Measurements from ENCODE around the gene ATP6AP2. TPM values are rescaled to one million over a fixed set of nuclear protein-coding genes. Genes with fewer than 3 reads are reported as not detected.

Gene ATP6AP2
- total and polyA plus RNA-seq, 2 of the 13 experiments (the other 11 are each of a cell fraction or from before 2014, with no cell fraction given), result 55.6 to 108 TPM

DNA sequence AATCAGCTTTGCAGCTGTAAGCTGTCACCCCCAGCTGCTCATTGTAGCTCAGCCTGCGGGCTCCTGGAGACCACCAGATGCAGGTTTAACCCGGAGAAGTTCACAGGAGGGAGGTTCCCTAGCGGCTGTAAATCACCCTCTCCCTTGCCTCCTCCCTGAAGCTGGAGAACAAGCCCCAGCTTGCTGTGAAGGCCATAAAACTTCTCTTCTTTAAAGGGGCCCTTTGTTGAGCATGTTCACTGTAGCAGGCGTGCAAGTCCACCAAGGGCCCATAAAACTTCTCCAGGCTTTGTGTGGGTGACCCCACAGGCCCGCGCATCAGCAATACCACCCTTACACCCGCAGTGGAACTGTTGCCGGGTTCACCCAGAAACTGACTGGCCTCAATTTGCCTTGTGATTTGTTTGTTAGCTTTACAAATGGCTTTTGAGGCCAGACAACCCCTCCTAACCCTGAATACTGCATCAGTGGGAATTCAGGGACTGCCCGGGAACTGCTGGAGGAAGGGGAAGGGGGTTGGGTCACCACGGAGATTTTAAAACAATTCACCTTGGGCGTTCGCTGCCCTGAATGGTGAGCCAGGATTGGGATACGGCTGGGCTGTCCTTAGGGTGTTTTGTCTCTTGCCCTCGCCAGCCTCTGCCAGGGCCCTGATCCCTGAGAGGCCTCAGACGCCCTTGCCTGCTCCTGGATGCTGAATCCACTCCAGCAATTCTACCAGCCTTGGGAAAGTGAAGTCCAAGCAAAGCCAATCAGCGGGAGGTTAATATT is 49.5 kb upstream of the ATP6AP2 start:
- peak overlapping the region; percentile 38; the same call in 1 of the 2 replicates for H3K4me2 ChIP-seq (ENCODE audit: low read depth, low read length)
- H3K27me3 ChIP-seq (ENCODE audit: control insufficient read depth in 1 of 2, insufficient read depth in 2 of 2, low read length in 2 of 2), result no peaks in the 10 kb centered on the region
- H3K27ac ChIP-seq (ENCODE audit: extremely low read length, insufficient read depth, low read length), result no peak overlapping the region
- no peak overlapping the region for H2AFZ ChIP-seq (ENCODE audit: low read length)
- H3K9ac ChIP-seq (ENCODE audit: insufficient read depth, low read depth, low read length), result no peak overlapping the region
- H4K20me1 ChIP-seq (ENCODE audit: insufficient read depth, low read length), result no peaks in the 10 kb centered on the region
- H3K36me3 ChIP-seq (replicated peaks in 1 of 2; ENCODE audit: control insufficient read depth in 1 of 2, insufficient read depth in 2 of 2, low read length in 2 of 2), result no peaks in the 10 kb centered on the region
- no peak overlapping the region for H3K4me3 ChIP-seq (replicated peaks in 1 of 3; ENCODE audit: insufficient read depth in 1 of 3, low read depth in 2 of 3, low read length in 3 of 3)
- H3K9me3 ChIP-seq (ENCODE audit: low read length), result no peaks in the 10 kb centered on the region
- no peaks in the 10 kb centered on the region for H3K79me2 ChIP-seq (ENCODE audit: insufficient read depth, low read length)
- intact Hi-C loops (cut with micrococcal nuclease; ENCODE audit: unreplicated experiment), result no loop called here
- POLR2A ChIA-PET, result no interaction called here
- ATAC-seq (no peak), FAIRE-seq (no peak), DNase-seq (ENCODE audit: low spot score) (no peak)
- peaks cover 16% of the 10 kb centered on the region for H3K4me1 ChIP-seq (ENCODE audit: insufficient read depth, low read length)
- BruUV-seq (replicated peaks), result no TSS peak
- CTCF ChIA-PET (ENCODE audit: low intra/inter-chr PET ratio, low total read pairs), result no interaction called here
- peak; percentile 80 for TF ChIP-seq PRDM15 (CRISPR knock-in tag; IDR thresholded peaks at IDR 0.05)
- no peak for TF ChIP-seq DNMT3B (CRISPR knock-in tag; conservative IDR thresholded peaks at IDR 0.05)
- TF ChIP-seq, protein P1, sequence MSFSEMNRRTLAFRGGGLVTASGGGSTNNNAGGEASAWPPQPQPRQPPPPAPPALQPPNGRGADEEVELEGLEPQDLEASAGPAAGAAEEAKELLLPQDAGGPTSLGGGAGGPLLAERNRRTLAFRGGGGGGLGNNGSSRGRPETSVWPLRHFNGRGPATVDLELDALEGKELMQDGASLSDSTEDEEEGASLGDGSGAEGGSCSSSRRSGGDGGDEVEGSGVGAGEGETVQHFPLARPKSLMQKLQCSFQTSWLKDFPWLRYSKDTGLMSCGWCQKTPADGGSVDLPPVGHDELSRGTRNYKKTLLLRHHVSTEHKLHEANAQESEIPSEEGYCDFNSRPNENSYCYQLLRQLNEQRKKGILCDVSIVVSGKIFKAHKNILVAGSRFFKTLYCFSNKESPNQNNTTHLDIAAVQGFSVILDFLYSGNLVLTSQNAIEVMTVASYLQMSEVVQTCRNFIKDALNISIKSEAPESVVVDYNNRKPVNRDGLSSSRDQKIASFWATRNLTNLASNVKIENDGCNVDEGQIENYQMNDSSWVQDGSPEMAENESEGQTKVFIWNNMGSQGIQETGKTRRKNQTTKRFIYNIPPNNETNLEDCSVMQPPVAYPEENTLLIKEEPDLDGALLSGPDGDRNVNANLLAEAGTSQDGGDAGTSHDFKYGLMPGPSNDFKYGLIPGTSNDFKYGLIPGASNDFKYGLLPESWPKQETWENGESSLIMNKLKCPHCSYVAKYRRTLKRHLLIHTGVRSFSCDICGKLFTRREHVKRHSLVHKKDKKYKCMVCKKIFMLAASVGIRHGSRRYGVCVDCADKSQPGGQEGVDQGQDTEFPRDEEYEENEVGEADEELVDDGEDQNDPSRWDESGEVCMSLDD (CRISPR knock-in tag; IDR thresholded peaks at IDR 0.05; ENCODE audit: borderline replicate concordance), result no peak
- TF ChIP-seq ZNF556 (CRISPR knock-in tag; IDR thresholded peaks at IDR 0.05; ENCODE audit: borderline replicate concordance), result no peak
- TF ChIP-seq TEAD3 (CRISPR knock-in tag; optimal IDR thresholded peaks at IDR 0.05; ENCODE audit: borderline replicate concordance), result no peak
- 8% methylated on average over 2 of the region's 16 CpGs for WGBS (ENCODE audit: low lambda C conversion rate)
- in situ Hi-C loops (cut with HindIII; ENCODE audit: extremely low pct_ligation_motif_present, low pct_unique_long_range_greater_than_20kb), result no loop called here
